ENCODE results near the gene DKK3.

The DKK3 gene

GRCh38 chr11:11937957-11938356 lies 70.5 kb downstream of the DKK3 start:
- TF ChIP-seq CTCF (conservative IDR thresholded peaks at IDR 0.05; ENCODE audit: low read depth, low read length), result no peak
- H3K4me3 ChIP-seq (ENCODE audit: low read length), result no peak overlapping the region
- DNase-seq (ENCODE audit: low read depth), result no peak

- no peak overlapping the region for H3K4me3 ChIP-seq (ENCODE audit: low read length)
- no peak for DNase-seq (ENCODE audit: low read depth)
Observed at GRCh38 chr11:11937433-11937832, 71.0 kb downstream of the DKK3 start.

GRCh38 chr11:11935536-11935935 lies 72.9 kb downstream of the DKK3 start:
- H3K4me3 ChIP-seq (ENCODE audit: low read length), result no peak overlapping the region
- TF ChIP-seq CTCF (conservative IDR thresholded peaks at IDR 0.05; ENCODE audit: low read depth, low read length), result no peak
- DNase-seq (ENCODE audit: low read depth), result no peak

More at GRCh38 chr11:11937433-11937832, 71.0 kb downstream of the DKK3 start:
- no peak for TF ChIP-seq CTCF (conservative IDR thresholded peaks at IDR 0.05; ENCODE audit: low read depth, low read length)

- no peak for DNase-seq (ENCODE audit: low read depth)
- peak; percentile 67 for TF ChIP-seq CTCF (conservative IDR thresholded peaks at IDR 0.05; ENCODE audit: low read depth, low read length)
- no peak overlapping the region for H3K4me3 ChIP-seq (ENCODE audit: low read length)
Observed at GRCh38 chr11:11931461-11932055, 76.9 kb downstream of the DKK3 start.

GRCh38 chr11:11929920-11930319 lies 78.5 kb downstream of the DKK3 start:
- no peak for DNase-seq (ENCODE audit: low read depth)
- TF ChIP-seq CTCF (conservative IDR thresholded peaks at IDR 0.05; ENCODE audit: low read depth, low read length), result no peak

GRCh38 chr11:11923828-11924227 lies 84.6 kb downstream of the DKK3 start:
- no peak overlapping the region for H3K4me3 ChIP-seq (ENCODE audit: low read length)
- TF ChIP-seq CTCF (conservative IDR thresholded peaks at IDR 0.05; ENCODE audit: low read depth, low read length), result no peak
- DNase-seq (ENCODE audit: low read depth), result no peak

More at GRCh38 chr11:11929920-11930319, 78.5 kb downstream of the DKK3 start:
- no peak overlapping the region for H3K4me3 ChIP-seq (ENCODE audit: low read length)

GRCh38 chr11:11916981-11917399 lies 91.4 kb downstream of the DKK3 start:
- no peak overlapping the region for H3K4me3 ChIP-seq (ENCODE audit: low read length)
- no peak for TF ChIP-seq CTCF (conservative IDR thresholded peaks at IDR 0.05; ENCODE audit: low read depth, low read length)
- DNase-seq (ENCODE audit: low read depth), result peak; percentile 26
